Sigmoid colon (tissue), 4 donors: ENCODE results near the gene ATF7IP.

ENCODE experiments used
- CTCF ChIP-seq, 4 experiments: fragments of 450-650 bp in 3 of 4; fragments of 200-600 bp in 1 of 4; IDR thresholded peaks; one replicate each; pipeline ENCODE4 v1.5.1; 2016 to 2019; ENCODE audit warnings: antibody characterized with exemption in 4 of 4, mild to moderate bottlenecking in 3 of 4, moderate library complexity in 2 of 4
- POLR2A ChIP-seq, 2 donors: fragments of 450-650 bp; IDR thresholded peaks; one replicate each; pipeline ENCODE4 v1.6.1; 2016; ENCODE audit warnings: antibody characterized with exemption in 2 of 2, mild to moderate bottlenecking in 2 of 2, moderate library complexity in 2 of 2
- POLR2AphosphoS5 ChIP-seq, 4 donors: sonication (generic); formaldehyde crosslinking; IDR thresholded peaks; one replicate each; pipeline ENCODE4 v1.6.1; 2017; ENCODE audit warnings: antibody characterized with exemption in 4 of 4

- TF ChIP-seq CTCF (IDR thresholded peaks at IDR 0.05) (no peak), POLR2AphosphoS5 (IDR thresholded peaks at IDR 0.05) (no peak), POLR2A (IDR thresholded peaks at IDR 0.05) (no peak)
Measured at GRCh38 chr12:14402697-14403096, 37.2 kb downstream of the ATF7IP start.
